ENCODE measurements around the gene CAP2.

Gene CAP2

GRCh38 chr6:17494177-17494576 is 100.8 kb downstream of the CAP2 start:
- no peak for DNase-seq (ENCODE audit: extremely low read depth, insufficient read length)
- no peak overlapping the region for H3K4me3 ChIP-seq (replicated peaks; ENCODE audit: low read depth, low read length)
- TF ChIP-seq, protein P1, sequence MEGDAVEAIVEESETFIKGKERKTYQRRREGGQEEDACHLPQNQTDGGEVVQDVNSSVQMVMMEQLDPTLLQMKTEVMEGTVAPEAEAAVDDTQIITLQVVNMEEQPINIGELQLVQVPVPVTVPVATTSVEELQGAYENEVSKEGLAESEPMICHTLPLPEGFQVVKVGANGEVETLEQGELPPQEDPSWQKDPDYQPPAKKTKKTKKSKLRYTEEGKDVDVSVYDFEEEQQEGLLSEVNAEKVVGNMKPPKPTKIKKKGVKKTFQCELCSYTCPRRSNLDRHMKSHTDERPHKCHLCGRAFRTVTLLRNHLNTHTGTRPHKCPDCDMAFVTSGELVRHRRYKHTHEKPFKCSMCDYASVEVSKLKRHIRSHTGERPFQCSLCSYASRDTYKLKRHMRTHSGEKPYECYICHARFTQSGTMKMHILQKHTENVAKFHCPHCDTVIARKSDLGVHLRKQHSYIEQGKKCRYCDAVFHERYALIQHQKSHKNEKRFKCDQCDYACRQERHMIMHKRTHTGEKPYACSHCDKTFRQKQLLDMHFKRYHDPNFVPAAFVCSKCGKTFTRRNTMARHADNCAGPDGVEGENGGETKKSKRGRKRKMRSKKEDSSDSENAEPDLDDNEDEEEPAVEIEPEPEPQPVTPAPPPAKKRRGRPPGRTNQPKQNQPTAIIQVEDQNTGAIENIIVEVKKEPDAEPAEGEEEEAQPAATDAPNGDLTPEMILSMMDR (IDR thresholded peaks at IDR 0.05; ENCODE audit: insufficient read depth, low read length, poor library complexity, severe bottlenecking) = no peak
- no peaks in the 10 kb centered on the region for H3K36me3 ChIP-seq (ENCODE audit: control insufficient read depth, insufficient read depth, low read length)
- H3K27me3 ChIP-seq (replicated peaks; ENCODE audit: control insufficient read depth, insufficient read depth, low read length) = no peaks in the 10 kb centered on the region

DNA sequence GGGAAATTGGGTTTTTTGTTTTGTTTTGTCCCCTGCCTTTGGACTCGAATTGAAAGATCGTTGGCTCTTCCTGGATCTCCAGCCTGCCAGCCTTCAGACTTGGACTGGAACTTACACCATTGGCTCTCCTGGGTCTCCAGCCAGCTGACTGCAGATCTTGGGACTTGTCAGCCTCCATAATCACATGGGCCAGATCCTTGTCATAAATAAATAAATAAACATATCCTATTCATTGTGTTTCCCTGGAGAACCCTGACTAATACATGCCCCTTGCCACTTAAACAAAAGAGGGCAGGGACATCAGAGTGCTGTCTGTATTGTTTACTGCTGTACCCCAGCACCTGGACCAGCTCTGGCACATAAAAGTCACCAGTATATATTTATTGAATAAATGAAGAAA is 101.5 kb downstream of the CAP2 start:
- no peaks in the 10 kb centered on the region for H3K36me3 ChIP-seq (ENCODE audit: control insufficient read depth, insufficient read depth, low read length)
- no peak for DNase-seq (ENCODE audit: extremely low read depth, insufficient read length)
- no peak overlapping the region for H3K4me3 ChIP-seq (replicated peaks; ENCODE audit: low read depth, low read length)
- TF ChIP-seq, protein P1 (IDR thresholded peaks at IDR 0.05; ENCODE audit: insufficient read depth, low read length, poor library complexity, severe bottlenecking) = no peak
- H3K27me3 ChIP-seq (replicated peaks; ENCODE audit: control insufficient read depth, insufficient read depth, low read length) = no peaks in the 10 kb centered on the region

GRCh38 chr6:17497535-17498095 is 104.2 kb downstream of the CAP2 start:
- Histone ChIP-seq H3K36me3 (ENCODE audit: control insufficient read depth, insufficient read depth, low read length) (no peaks in the 10 kb centered on the region), H3K4me3 (replicated peaks; ENCODE audit: low read depth, low read length) (no peak overlapping the region), H3K27me3 (replicated peaks; ENCODE audit: control insufficient read depth, insufficient read depth, low read length) (no peaks in the 10 kb centered on the region)
- no peak for DNase-seq (ENCODE audit: extremely low read depth, insufficient read length)
- TF ChIP-seq, protein P1 (IDR thresholded peaks at IDR 0.05; ENCODE audit: insufficient read depth, low read length, poor library complexity, severe bottlenecking) = no peak

DNA sequence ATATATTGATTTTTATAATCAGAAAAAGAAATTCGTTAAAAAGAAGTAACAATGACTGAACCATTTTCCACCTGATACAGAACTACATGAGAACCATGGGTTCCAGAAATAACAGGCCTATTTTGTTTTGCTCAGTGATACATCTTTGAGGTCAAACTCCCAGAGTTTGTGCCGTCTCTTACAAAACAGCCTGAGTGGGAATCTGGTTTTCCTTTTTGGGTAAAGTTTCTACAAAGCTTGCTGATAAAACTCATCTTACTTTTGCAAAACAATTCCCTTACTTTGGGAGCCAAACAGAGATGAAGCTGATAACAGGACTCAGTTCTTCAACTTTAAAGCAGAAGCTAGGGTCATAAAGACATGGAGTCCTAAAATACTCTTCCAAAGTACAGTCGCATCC is 108.0 kb downstream of the CAP2 start:
- Histone ChIP-seq H3K27me3 (replicated peaks; ENCODE audit: control insufficient read depth, insufficient read depth, low read length) (no peaks in the 10 kb centered on the region), H3K4me3 (replicated peaks; ENCODE audit: low read depth, low read length) (no peak overlapping the region), H3K36me3 (ENCODE audit: control insufficient read depth, insufficient read depth, low read length) (no peaks in the 10 kb centered on the region)
- TF ChIP-seq, protein P1 (IDR thresholded peaks at IDR 0.05; ENCODE audit: insufficient read depth, low read length, poor library complexity, severe bottlenecking) = no peak
- no peak for DNase-seq (ENCODE audit: extremely low read depth, insufficient read length)

DNA sequence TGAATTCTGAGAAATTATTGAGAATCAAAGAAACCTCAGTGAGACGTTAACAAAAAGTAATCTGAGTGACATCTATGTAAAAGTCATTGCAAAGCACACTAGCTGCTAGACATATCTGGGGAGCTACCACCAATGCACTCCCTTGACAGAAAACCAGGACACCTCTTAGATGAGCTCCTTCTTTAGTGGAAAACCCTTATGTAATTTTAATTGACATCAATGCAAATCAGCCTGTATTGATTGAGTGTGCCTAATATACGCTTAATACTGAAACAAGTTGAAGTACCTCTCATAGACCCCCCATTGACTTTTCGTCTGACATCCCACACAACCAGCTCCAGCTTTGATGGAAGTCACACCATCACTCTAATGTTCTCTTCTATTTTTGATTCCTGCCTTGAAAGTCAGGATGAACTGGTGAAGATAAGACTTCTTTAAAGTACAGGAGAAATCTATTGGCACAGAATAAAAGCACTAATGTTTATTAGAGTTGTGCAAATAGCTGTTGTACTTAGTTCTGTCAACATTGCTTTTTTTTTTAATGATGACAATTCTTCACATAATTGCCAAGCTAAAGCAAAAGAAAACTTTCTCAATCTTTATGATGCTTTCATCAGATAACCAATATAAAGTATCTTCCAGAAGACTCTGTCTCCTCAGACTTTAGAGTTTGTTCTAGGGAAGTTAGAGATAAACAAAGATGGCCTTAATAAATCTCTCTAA is 108.7 kb downstream of the CAP2 start:
- DNase-seq (ENCODE audit: extremely low read depth, insufficient read length) = no peak
- Histone ChIP-seq H3K27me3 (replicated peaks; ENCODE audit: control insufficient read depth, insufficient read depth, low read length) (no peaks in the 10 kb centered on the region), H3K4me3 (replicated peaks; ENCODE audit: low read depth, low read length) (no peak overlapping the region), H3K36me3 (ENCODE audit: control insufficient read depth, insufficient read depth, low read length) (no peaks in the 10 kb centered on the region)
- TF ChIP-seq, protein P1 (IDR thresholded peaks at IDR 0.05; ENCODE audit: insufficient read depth, low read length, poor library complexity, severe bottlenecking) = no peak
